NCI-H526 treated with DMSO at 0.1 percent for 48 hours (cell line): ENCODE measurements around the gene CTAGE4.
"Not testable (repeated sequence)": the region's sequence is repeated elsewhere in the genome, so short reads cannot be mapped to it uniquely, and the experiment has no call there.

Source experiments
- DNase-seq: peaks from one replicate; lab custom pipeline; 2025; lab: John Stamatoyannopoulos, UW

CTAGE4 gene

GRCh38 chr7:144218581-144218980, 35.3 kb downstream of the CTAGE4 start:
- not testable (repeated sequence) for DNase-seq

DNA sequence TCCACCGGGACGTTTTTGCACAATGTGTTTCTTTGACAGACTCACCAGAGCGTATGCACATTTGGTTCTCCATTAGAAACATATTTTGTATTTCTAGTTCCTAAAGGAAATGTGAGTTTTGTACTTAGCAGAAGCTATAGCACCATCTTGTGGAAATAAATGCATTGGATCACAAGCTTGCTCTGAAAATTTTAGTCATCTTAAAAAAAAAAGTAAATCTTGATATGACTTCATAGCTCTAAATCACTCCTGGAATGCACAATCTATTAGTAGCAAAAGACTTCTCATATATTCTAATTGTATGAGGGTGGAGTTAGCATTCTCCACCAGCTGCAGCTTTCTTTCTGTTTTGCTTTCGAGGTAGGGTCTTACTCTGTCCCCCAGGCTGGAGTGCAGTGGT, 35.9 kb downstream of the CTAGE4 start:
- not testable (repeated sequence) for DNase-seq

GRCh38 chr7:144220531-144220930, 37.3 kb downstream of the CTAGE4 start:
- DNase-seq: not testable (repeated sequence)

DNA sequence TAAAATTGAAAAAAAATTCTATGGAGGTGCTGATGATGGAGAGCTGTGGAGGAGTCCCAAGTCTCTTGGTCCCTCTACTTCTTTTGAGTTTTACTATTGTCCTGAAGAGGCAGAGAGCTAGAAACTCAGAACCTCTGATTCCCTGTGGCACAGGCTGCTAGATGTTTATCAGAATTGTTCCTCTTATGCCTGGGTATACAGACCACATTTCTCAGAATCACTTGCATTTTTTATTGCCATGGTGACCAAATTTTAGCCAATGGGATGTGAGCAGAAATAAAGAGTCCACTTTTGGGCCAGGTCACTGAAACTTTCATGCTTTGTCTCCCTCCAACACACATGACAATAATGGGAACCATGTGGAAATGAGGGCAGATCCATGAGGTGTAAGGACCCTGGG, 40.4 kb downstream of the CTAGE4 start:
- not testable (repeated sequence) for DNase-seq

GRCh38 chr7:144226866-144227265, 43.6 kb downstream of the CTAGE4 start:
- not testable (repeated sequence) for DNase-seq

DNA sequence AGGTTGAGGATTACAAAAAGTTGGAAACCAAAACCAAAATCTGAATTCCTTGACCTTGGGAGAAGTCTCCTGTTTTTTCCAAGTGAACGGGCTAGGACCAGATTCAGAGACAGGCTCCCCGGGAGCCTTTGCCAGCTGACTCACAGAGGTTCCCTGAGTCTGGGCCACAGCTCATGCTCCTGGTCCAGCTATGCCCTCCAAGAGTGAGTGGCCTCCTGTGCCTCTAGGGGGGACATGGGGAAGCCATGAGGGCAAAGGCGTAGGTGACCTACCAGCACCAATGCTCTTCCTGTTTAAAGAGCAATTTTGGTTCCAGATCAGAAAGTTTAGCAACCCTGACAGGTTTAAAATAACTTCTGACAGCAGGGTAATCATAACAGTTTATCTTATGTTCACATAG, 45.5 kb downstream of the CTAGE4 start:
- not testable (repeated sequence) for DNase-seq

GRCh38 chr7:144231027-144231426, 47.8 kb downstream of the CTAGE4 start:
- not testable (repeated sequence) for DNase-seq

GRCh38 chr7:144233039-144233438, 49.8 kb downstream of the CTAGE4 start:
- DNase-seq: not testable (repeated sequence)
